Measurements from ENCODE around the gene SLC39A11. TPM values are rescaled to one million over a fixed set of nuclear protein-coding genes. Genes with fewer than 3 reads are reported as not detected.

Gene SLC39A11
- total RNA-seq, 4 donors from 2014 or later: 36.6 to 75.0 (median 40.2) TPM

GRCh38 chr17:72862276-72862999 lies 230.1 kb downstream of the SLC39A11 start:
- no peak for TF ChIP-seq CTCF (IDR thresholded peaks at IDR 0.05; ENCODE audit: low read depth)

GRCh38 chr17:72861811-72862210 lies 230.7 kb downstream of the SLC39A11 start:
- no peak for TF ChIP-seq CTCF (IDR thresholded peaks at IDR 0.05; ENCODE audit: low read depth)

GRCh38 chr17:72860778-72861177 lies 231.7 kb downstream of the SLC39A11 start:
- TF ChIP-seq CTCF (IDR thresholded peaks at IDR 0.05; ENCODE audit: low read depth): no peak

- TF ChIP-seq CTCF (IDR thresholded peaks at IDR 0.05; ENCODE audit: low read depth): no peak
Observed at GRCh38 chr17:72858826-72859495, 233.5 kb downstream of the SLC39A11 start.

- TF ChIP-seq CTCF (IDR thresholded peaks at IDR 0.05; ENCODE audit: low read depth): no peak
Observed at GRCh38 chr17:72853440-72854415, 238.8 kb downstream of the SLC39A11 start.

- no peak for TF ChIP-seq CTCF (IDR thresholded peaks at IDR 0.05; ENCODE audit: low read depth)
Observed at GRCh38 chr17:72852277-72852938, 240.1 kb downstream of the SLC39A11 start.
